ENCODE measurements around the gene MUC5AC.

MUC5AC gene

GRCh38 chr11:1225386-1226225, 67.9 kb downstream of the MUC5AC start:
- no peak for DNase-seq (ENCODE audit: low read depth)

GRCh38 chr11:1226226-1226985, 68.7 kb downstream of the MUC5AC start:
- DNase-seq (ENCODE audit: low read depth): no peak

DNA sequence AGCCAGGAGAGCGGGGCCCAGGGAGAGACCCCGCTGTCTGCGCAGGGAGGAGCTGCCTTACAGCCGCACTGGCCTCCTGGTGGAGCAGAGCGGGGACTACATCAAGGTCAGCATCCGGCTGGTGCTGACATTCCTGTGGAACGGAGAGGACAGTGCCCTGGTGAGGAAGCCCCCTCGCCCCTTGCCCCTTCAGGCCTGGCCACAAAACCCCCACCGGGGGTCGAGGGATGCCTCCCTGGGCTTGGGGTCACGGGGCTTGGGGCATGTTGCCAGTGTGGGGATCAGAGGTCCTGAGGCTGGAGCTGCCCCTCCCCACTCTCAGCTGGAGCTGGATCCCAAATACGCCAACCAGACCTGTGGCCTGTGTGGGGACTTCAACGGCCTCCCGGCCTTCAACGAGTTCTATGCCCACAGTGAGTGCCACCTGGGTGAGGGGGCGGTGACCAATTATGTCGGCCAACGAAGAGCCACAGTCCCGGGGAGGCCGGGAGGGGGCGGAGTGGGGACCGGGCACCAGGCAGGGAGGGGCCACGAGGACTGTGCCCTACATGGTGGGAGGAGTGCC, 69.3 kb downstream of the MUC5AC start:
- no peak for DNase-seq (ENCODE audit: low read depth)

DNA sequence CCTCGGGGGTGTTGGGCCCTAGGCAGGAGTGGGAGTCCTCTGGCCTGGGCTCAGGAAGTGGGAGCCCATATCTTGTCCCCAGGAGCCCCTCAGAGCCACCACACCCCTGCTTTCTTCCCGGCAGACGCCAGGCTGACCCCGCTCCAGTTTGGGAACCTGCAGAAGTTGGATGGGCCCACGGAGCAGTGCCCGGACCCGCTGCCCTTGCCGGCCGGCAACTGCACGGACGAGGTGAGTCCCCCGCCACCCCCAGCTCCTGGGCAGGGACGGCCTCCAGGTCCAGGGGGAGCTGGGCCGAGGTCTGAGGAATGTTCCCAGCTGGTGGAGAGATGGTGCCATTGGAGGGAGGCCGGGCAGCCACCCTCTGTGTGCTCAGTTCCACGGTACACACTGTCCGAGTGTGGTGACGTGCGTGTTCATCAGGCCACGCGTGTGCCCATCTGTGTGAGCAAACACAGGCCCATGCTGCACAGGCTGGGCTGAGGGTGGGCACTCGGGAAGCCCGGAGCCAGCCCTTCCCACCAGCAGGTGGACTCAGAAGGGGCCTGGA, 69.9 kb downstream of the MUC5AC start:
- DNase-seq (ENCODE audit: low read depth): no peak

DNA sequence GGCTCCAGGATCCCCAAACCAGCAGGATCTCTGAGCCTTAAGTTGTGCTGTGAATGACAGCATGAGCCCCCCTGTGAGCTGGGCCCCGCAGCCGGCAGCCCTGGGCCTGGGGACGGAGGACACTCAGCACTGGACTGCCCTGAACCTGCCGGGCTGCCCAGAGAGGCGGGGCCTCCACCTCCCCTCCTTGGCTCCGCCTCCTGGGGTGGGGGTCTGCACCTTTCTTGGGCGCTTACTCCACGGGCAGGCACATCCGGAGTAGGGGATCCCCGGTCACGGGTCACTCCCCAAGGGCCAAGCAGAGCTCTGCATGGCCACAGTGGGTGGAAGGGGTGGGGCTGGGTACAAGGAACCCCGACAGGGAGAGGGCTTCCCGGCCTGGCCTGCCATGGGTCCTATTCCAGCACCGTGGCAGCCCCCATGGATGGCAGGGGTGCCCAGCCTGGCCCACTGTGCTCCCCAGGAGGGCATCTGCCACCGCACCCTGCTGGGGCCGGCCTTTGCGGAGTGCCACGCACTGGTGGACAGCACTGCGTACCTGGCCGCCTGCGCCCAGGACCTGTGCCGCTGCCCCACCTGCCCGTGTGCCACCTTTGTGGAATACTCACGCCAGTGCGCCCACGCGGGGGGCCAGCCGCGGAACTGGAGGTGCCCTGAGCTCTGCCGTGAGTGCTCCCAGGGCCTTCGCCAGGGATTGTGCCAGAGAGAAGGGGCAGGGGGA, 70.5 kb downstream of the MUC5AC start:
- DNase-seq (ENCODE audit: low read depth): no peak

DNA sequence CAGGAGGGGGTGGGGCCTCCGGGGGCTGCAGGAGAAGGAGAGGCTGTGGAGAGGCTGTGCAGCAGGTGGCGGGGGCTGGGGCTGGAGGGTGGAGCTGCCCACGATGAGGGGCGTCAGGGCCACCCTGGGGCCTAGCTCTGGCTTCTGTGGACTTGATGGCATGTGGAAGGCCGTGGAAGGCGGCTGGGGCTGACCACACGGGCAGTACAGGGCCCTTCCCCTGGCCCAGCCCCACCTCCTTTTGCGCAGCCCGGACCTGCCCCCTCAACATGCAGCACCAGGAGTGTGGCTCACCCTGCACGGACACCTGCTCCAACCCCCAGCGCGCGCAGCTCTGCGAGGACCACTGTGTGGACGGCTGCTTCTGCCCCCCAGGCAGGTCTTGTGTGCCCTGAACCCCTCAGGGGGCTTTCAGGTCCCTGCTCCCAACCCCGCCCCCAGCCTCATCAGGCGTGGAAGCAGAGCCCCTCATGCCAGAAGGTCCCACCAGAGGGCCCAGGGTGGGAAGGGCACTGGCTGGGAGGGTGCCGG, 71.2 kb downstream of the MUC5AC start:
- no peak for DNase-seq (ENCODE audit: low read depth)

DNA sequence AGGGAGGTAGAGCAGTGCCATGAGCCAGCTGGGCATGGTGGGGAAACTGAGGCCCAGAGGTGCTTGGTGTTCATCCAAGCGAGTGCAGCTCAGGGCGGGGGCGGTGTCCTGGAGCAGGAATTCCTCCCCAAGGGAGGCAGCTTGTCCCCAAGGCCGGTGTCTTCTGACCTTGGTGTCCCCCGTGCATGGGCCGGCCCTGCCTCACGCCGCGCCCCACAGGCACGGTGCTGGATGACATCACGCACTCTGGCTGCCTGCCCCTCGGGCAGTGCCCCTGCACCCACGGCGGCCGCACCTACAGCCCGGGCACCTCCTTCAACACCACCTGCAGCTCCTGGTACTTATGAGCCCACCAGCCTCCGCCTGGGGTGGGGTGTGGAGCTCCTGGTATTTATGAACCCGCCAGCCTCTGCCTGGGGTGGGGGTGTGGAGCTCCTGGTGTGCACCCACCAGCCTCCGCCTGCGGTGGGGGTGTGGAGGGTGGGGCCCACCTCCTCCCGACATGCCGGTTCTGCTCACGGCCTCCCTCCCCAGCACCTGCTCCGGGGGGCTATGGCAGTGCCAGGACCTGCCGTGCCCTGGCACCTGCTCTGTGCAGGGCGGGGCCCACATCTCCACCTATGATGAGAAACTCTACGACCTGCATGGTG, 71.8 kb downstream of the MUC5AC start:
- DNase-seq (ENCODE audit: low read depth): no peak

- no peak for DNase-seq (ENCODE audit: low read depth)
Measured at GRCh38 chr11:1230121-1230455, 72.3 kb downstream of the MUC5AC start.

DNA sequence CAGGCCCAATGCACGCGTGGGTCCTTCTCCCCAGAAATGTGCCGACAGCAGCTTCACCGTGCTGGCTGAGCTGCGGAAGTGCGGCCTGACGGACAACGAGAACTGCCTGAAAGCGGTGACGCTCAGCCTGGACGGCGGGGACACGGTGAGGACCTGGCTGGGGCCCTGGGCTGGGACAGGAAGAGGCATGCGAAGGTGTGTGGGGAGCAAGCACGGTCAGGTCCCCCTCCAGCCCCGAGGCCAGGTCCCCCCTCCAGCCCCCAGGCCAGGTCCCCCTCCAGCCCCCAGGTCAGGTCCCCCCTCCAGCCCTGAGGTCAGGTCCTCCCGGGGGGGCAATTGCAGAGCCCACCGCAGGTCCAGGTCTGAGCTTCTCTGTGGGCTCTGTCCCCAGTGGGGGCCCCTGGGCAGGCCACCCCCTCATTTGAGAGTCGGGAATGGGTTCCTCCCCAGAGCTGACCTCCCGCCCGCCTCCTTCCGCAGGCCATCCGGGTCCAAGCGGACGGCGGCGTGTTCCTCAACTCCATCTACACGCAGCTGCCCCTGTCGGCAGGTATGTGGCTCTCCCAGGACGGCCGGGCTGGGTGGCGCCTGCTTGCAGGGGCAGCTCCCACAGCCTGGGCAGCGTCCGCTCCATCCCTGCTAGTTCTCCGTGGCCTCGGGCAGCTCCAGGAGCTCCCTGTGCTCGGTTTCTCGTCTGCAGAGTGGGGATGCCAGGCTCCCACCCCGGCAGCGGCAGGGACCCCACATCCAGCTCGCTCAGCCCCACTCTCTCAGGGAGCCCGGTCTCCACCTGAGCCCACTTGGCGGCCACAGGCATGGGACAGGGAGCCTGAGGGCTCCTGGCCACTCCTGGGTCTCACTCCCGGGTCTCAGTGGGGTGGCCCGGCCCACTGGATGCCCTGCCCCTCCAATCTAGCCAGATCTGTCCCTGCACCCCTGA, 73.0 kb downstream of the MUC5AC start:
- no peak for DNase-seq (ENCODE audit: low read depth)

DNA sequence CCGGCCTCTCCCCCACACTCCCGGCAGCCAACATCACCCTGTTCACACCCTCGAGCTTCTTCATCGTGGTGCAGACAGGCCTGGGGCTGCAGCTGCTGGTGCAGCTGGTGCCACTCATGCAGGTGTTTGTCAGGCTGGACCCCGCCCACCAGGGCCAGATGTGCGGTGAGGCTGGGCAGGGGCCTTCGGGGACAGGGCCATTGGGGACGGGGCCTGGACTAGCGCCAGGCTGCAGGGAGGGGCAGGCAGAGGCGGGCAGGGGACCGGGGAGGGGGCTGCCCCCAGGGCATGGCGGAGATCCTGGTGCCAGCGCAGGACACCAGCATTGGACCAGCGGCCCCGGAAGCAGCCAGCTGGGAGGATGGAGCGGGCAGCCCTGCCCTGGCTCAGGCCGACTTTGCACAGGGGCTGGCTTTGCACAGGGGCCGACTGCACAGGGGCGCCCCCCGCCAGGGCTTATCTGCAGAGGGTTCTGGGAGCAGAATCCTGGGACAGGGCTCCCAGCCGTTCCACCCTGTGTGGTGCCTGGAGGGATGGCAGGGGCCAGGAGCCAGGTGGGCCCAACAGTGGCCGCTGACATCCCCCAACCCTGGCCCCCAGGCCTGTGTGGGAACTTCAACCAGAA, 73.8 kb downstream of the MUC5AC start:
- no peak for DNase-seq (ENCODE audit: low read depth)

DNA sequence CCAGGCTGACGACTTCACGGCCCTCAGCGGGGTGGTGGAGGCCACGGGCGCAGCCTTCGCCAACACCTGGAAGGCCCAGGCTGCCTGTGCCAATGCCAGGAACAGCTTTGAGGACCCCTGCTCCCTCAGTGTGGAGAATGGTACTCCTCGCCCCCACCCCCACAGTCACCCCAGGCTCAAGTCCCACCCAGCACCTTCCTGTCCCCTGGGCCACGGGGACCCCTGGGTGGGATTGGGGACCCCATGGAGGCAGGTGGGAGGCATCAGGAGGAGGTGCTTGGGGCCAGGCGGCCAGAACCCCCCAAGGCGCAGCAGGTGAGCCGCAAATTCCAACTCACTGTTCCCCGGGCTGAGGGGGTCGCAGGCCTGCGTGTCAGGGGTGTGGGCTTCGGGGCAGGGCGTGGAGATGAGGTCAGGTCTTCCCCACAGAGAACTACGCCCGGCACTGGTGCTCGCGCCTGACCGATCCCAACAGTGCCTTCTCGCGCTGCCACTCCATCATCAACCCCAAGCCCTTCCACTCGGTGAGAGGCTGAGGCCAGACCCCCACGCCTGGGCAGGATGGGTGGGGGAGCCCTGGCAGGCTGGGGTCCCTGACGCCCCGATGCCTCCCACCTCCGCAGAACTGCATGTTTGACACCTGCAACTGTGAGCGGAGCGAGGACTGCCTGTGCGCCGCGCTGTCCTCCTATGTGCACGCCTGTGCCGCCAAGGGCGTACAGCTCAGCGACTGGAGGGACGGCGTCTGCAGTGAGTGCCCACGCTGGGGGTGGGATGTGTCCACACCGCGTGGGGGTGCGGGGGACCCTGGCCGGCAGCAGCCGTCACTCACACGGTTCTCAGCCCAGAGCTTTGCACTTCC, 74.5 kb downstream of the MUC5AC start:
- DNase-seq (ENCODE audit: low read depth): no peak

DNA sequence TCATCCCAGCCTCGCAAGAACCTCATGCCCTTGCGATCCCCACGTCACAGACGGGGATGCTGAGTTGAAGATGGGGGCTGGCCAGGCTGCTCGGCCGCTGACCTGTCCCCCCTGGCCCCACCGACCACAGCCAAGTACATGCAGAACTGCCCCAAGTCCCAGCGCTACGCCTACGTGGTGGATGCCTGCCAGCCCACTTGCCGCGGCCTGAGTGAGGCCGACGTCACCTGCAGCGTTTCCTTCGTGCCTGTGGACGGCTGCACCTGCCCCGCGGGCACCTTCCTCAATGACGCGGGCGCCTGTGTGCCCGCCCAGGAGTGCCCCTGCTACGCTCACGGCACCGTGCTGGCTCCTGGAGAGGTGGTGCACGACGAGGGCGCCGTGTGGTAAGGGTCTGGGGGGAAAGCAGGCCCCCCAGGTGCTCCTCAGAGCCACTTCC, 75.1 kb downstream of the MUC5AC start:
- DNase-seq (ENCODE audit: low read depth): no peak

GRCh38 chr11:1233351-1234053, 75.7 kb downstream of the MUC5AC start:
- no peak for DNase-seq (ENCODE audit: low read depth)

DNA sequence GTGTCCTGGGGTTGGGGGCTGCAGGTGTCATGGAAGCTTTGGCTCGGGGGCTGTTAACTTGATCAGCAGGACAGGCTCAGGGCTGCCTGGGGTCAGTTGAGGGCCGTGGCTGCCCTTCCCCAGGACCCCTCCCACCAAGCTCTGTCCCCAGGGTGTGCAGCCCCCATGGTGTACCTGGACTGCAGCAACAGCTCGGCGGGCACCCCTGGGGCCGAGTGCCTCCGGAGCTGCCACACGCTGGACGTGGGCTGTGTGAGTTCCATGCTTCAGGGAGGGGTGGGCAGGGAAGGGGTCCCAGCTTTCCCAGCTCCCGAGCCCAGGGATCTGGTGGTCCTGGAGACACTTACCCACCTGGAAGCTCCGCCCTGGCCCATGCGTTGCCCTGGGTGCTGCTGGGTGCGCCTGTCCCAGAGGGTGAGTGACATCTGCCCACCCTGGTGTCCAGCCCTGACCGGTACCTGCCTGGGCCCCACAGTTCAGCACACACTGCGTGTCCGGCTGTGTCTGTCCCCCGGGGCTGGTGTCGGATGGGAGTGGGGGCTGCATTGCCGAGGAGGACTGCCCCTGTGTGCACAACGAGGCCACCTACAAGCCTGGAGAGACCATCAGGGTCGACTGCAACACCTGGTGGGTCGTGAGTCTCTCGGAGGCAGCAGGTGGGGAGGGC, 76.4 kb downstream of the MUC5AC start:
- no peak for DNase-seq (ENCODE audit: low read depth)

GRCh38 chr11:1234771-1235305, 77.1 kb downstream of the MUC5AC start:
- no peak for DNase-seq (ENCODE audit: low read depth)

- DNase-seq (ENCODE audit: low read depth): no peak
Measured at GRCh38 chr11:1235306-1235900, 77.7 kb downstream of the MUC5AC start.

DNA sequence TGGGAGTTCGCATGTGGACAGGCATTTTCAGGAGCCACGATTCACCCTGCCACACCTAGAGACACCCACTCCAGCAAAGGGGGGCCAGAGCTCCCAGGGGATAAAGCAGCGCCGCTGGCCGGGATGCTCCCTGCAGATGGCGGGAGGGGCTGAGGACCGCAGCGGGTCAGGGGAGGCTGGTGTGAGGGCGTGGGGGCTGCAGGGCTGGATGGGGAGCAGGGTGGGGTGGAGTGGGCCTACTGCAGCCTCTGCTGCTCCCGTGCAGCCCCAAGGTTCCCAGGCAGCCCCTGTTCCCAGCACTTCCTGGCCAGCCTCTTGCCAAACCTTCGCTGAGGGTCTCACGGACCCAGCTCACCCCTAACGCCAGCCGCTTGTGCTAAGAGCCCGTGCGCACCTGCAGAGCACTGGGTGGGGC, 78.2 kb downstream of the MUC5AC start:
- no peak for DNase-seq (ENCODE audit: low read depth)
